ENCODE measurements around the gene PRKAG1. TPM values are rescaled to one million over a fixed set of nuclear protein-coding genes. Genes with fewer than 3 reads are reported as not detected.

The PRKAG1 gene
- total and polyA plus RNA-seq, 7 experiments from 2014 or later: 34.0 to 74.4 (median 49.6) TPM

DNA sequence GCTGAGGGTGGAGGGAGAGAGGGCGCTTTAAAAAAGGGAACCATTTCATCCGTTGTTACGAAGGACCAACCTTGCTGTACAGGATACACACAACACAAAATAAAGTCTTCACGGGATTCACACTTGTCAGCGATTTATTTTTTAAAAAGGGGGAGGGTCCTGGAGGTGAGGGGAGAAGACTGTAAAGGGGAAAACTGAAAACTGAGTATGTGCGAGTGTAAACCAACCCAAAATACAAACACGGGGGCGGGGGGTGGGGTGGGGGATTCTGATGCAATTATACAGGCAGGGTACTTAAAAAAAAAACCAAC lies 499 bp upstream of the PRKAG1 start:
- POLR2A ChIA-PET: interaction anchor here (1.0 kb wide), 1 partner anchor 45 kb away, joined by 4 read pairs; no protein-coding TSS in a partner anchor
- no peaks in the 10 kb centered on the region for H3K9me3 Mint-ChIP-seq

GRCh38 chr12:49017891-49018260 lies 700 bp downstream of the PRKAG1 start:
- peak in 2 of 9 donors; percentile 12 to 60 for DNase-seq
- no peak for ATAC-seq
- peaks cover 23 to 53% (median 45%) of the 10 kb centered on the region in 7 donors for H3K4me1 Mint-ChIP-seq

More for the DNA sequence above, 499 bp upstream of the PRKAG1 start:
- Mint-ChIP-seq H3K27me3 (no peaks in the 10 kb centered on the region), H3K4me1 (peaks cover 22 to 52% (median 45%) of the 10 kb centered on the region in 7 donors), H3K36me3 (peaks cover 12 to 33% (median 22%) of the 10 kb centered on the region in 5 donors), H3K27ac (peak overlapping the region; percentile 96 to 100 (median 99)), H3K4me3 (peak overlapping the region; percentile 79 to 98 (median 94))
- intact Hi-C loops (cut with micrococcal nuclease): no loop called here
- Histone ChIP-seq H3K36me3 (ENCODE audit: control insufficient read depth in 2 of 3, insufficient read depth in 3 of 3, low read length in 3 of 3) (peaks cover 0 to 31% (median 0%) of the 10 kb centered on the region in 3 experiments), H3K27ac (ENCODE audit: low read depth, low read length) (peak overlapping the region; percentile 86), H3K27me3 (ENCODE audit: control insufficient read depth in 2 of 2, insufficient read depth in 2 of 2, low read length in 2 of 2) (no peaks in the 10 kb centered on the region), H3K4me3 (ENCODE audit: low read length) (peak overlapping the region; percentile 78), H3K4me1 (ENCODE audit: control insufficient read depth in 2 of 2, insufficient read depth in 2 of 2, low read length in 2 of 2) (peaks cover 16 to 19% of the 10 kb centered on the region in 2 donors), H3K9me3 (ENCODE audit: control insufficient read depth in 2 of 3, low read length in 3 of 3) (no peaks in the 10 kb centered on the region)
- DNase-seq: no peak
- CTCF ChIA-PET: interaction anchor here (0.6 to 1.7 kb wide), 3 partner anchors 9 to 27 kb away, joined by 3 to 4 read pairs (median 3); no protein-coding TSS in a partner anchor
- ATAC-seq: peak; percentile 46

DNA sequence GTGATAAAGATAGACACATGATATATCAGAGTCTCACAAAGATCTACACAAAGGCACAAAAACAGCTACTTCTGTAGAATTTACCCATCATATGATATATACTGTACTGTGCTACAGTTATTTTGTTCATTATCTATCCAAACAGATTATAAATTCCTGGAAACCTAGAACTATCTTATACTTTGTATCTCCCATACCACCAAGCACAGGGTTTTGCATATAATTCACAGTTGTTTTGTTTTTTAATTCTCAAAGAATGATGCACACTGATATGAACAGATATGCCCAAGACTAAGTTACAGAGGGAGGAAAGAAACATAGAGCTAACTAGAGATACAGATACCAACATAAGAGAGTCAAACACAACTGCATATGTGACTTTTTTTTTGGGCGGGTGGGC lies 3.4 kb downstream of the PRKAG1 start:
- no peak for ATAC-seq
- Histone ChIP-seq H3K9me3 (ENCODE audit: control insufficient read depth in 2 of 3, low read length in 3 of 3) (no peaks in the 10 kb centered on the region), H3K4me1 (ENCODE audit: control insufficient read depth in 2 of 2, insufficient read depth in 2 of 2, low read length in 2 of 2) (peaks cover 16 to 19% of the 10 kb centered on the region in 2 donors), H3K4me3 (ENCODE audit: low read length) (no peak overlapping the region), H3K27me3 (ENCODE audit: control insufficient read depth in 2 of 2, insufficient read depth in 2 of 2, low read length in 2 of 2) (no peaks in the 10 kb centered on the region), H3K36me3 (ENCODE audit: control insufficient read depth in 2 of 3, insufficient read depth in 3 of 3, low read length in 3 of 3) (peaks cover 5 to 29% (median 17%) of the 10 kb centered on the region in 3 experiments), H3K27ac (ENCODE audit: low read depth, low read length) (no peak overlapping the region)
- ChIA-PET CTCF (interaction anchor here (0.5 to 2.9 kb wide), 3 partner anchors 27 to 225 kb away, joined by 3 to 10 read pairs (median 3); no protein-coding TSS in a partner anchor), POLR2A (interaction anchor here (0.6 to 1.1 kb wide), 3 partner anchors 18 to 147 kb away, joined by 3 to 4 read pairs (median 3); no protein-coding TSS in a partner anchor)
- intact Hi-C loops (cut with micrococcal nuclease): no loop called here
- peak overlapping the region in 2 of 9 donors; percentile 20 to 65 for H3K27ac Mint-ChIP-seq
- peaks cover 6 to 41% (median 23%) of the 10 kb centered on the region in 5 donors for H3K36me3 Mint-ChIP-seq
- H3K9me3 Mint-ChIP-seq: no peaks in the 10 kb centered on the region
- DNase-seq: no peak
- H3K4me3 Mint-ChIP-seq: peak overlapping the region in 3 of 10 donors; percentile 6 to 51 (median 33)
- no peaks in the 10 kb centered on the region for H3K27me3 Mint-ChIP-seq
- peaks cover 23 to 52% (median 45%) of the 10 kb centered on the region in 7 donors for H3K4me1 Mint-ChIP-seq

More at GRCh38 chr12:49017891-49018260, 700 bp downstream of the PRKAG1 start:
- H3K27me3 ChIP-seq (ENCODE audit: control insufficient read depth in 2 of 2, insufficient read depth in 2 of 2, low read length in 2 of 2): no peaks in the 10 kb centered on the region
- ChIA-PET POLR2A (interaction anchor here (0.6 to 1.2 kb wide), 3 partner anchors 14 to 30 kb away, joined by 3 to 5 read pairs (median 3); no protein-coding TSS in a partner anchor), CTCF (no interaction called here)
- intact Hi-C loops (cut with micrococcal nuclease): loop anchor here (1.0 kb wide), 15 partner anchors 22 to 302 kb away; partner anchors contain the start of genes DDX23 (in 2 of the 2), KMT2D (in 2 of the 2), ARF3 (in 1 of the 2) and CACNB3 (in 1 of the 2)
- Mint-ChIP-seq H3K4me3 (peak overlapping the region; percentile 79 to 98 (median 94)), H3K27me3 (no peaks in the 10 kb centered on the region), H3K9me3 (no peaks in the 10 kb centered on the region), H3K27ac (peak overlapping the region; percentile 96 to 100 (median 99)), H3K36me3 (peaks cover 11 to 31% (median 22%) of the 10 kb centered on the region in 5 donors)
- peak overlapping the region; percentile 78 for H3K4me3 ChIP-seq (ENCODE audit: low read length)
- H3K4me1 ChIP-seq (ENCODE audit: control insufficient read depth in 2 of 2, insufficient read depth in 2 of 2, low read length in 2 of 2): peaks cover 16 to 19% of the 10 kb centered on the region in 2 donors
- H3K9me3 ChIP-seq (ENCODE audit: control insufficient read depth in 2 of 3, low read length in 3 of 3): no peaks in the 10 kb centered on the region
- H3K27ac ChIP-seq (ENCODE audit: low read depth, low read length): peak overlapping the region; percentile 86
- H3K36me3 ChIP-seq (ENCODE audit: control insufficient read depth in 2 of 3, insufficient read depth in 3 of 3, low read length in 3 of 3): peaks cover 0 to 22% (median 1%) of the 10 kb centered on the region in 3 experiments

GRCh38 chr12:49014547-49014946 lies 4.0 kb downstream of the PRKAG1 start:
- Mint-ChIP-seq H3K4me3 (no peak overlapping the region), H3K36me3 (peaks cover 6 to 47% (median 28%) of the 10 kb centered on the region in 5 donors), H3K27ac (no peak overlapping the region), H3K27me3 (peaks cover 0 to 3% (median 0%) of the 10 kb centered on the region in 5 donors), H3K4me1 (peaks cover 23 to 47% (median 40%) of the 10 kb centered on the region in 7 donors), H3K9me3 (no peaks in the 10 kb centered on the region)
- ChIA-PET POLR2A (interaction anchor here (1.1 kb wide), 1 partner anchor 17 kb away, joined by 3 read pairs; no protein-coding TSS in a partner anchor), CTCF (interaction anchor here (0.5 to 2.9 kb wide), 3 partner anchors 13 to 225 kb away, joined by 3 to 10 read pairs (median 4); no protein-coding TSS in a partner anchor)
- ATAC-seq (no peak), DNase-seq (no peak)
- intact Hi-C loops (cut with micrococcal nuclease): no loop called here
- H3K27ac ChIP-seq (ENCODE audit: low read depth, low read length): no peak overlapping the region
- H3K36me3 ChIP-seq (ENCODE audit: control insufficient read depth in 2 of 3, insufficient read depth in 3 of 3, low read length in 3 of 3): peaks cover 5 to 33% (median 20%) of the 10 kb centered on the region in 3 experiments
- H3K9me3 ChIP-seq (ENCODE audit: control insufficient read depth in 2 of 3, low read length in 3 of 3): no peaks in the 10 kb centered on the region
- peaks cover 15% of the 10 kb centered on the region in 2 donors for H3K4me1 ChIP-seq (ENCODE audit: control insufficient read depth in 2 of 2, insufficient read depth in 2 of 2, low read length in 2 of 2)
- H3K27me3 ChIP-seq (ENCODE audit: control insufficient read depth in 2 of 2, insufficient read depth in 2 of 2, low read length in 2 of 2): no peaks in the 10 kb centered on the region
- H3K4me3 ChIP-seq (ENCODE audit: low read length): no peak overlapping the region

DNA sequence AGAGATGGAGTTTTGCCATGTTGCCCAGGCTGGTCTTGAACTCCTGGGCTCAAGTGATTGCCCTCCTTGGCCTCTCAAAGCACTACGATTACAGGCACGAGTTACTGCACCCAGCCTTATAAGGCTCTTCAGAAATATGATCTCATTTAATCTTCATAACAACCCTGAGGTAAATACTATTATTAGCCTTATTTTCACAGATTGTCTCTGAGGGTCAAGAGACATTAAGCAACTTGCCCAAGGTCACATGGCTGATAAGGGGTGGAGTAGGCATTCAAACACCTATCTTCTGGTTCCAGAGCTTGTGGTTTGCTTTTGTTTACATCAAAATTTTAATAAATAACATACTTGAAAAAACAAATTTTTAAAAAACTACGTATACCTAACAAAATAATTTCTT lies 5.1 kb downstream of the PRKAG1 start:
- peaks cover 12 to 13% of the 10 kb centered on the region in 2 donors for H3K4me1 ChIP-seq (ENCODE audit: control insufficient read depth in 2 of 2, insufficient read depth in 2 of 2, low read length in 2 of 2)
- peaks cover 17 to 38% (median 33%) of the 10 kb centered on the region in 7 donors for H3K4me1 Mint-ChIP-seq
- CTCF ChIA-PET: interaction anchor here (1.2 to 2.9 kb wide), 2 partner anchors 12 to 25 kb away, joined by 4 to 10 read pairs; no protein-coding TSS in a partner anchor
- H3K4me3 Mint-ChIP-seq: no peak overlapping the region
- H3K27ac ChIP-seq (ENCODE audit: low read depth, low read length): no peak overlapping the region
- no peaks in the 10 kb centered on the region for H3K9me3 Mint-ChIP-seq
- H3K36me3 ChIP-seq (ENCODE audit: control insufficient read depth in 2 of 3, insufficient read depth in 3 of 3, low read length in 3 of 3): peaks cover 5 to 41% (median 20%) of the 10 kb centered on the region in 3 experiments
- ATAC-seq: no peak
- peaks cover 0 to 3% (median 0%) of the 10 kb centered on the region in 5 donors for H3K27me3 Mint-ChIP-seq
- no peak overlapping the region for H3K27ac Mint-ChIP-seq
- no peak for DNase-seq
- no peak overlapping the region for H3K4me3 ChIP-seq (ENCODE audit: low read length)
- peaks cover 8 to 56% (median 33%) of the 10 kb centered on the region in 5 donors for H3K36me3 Mint-ChIP-seq
- POLR2A ChIA-PET: no interaction called here
- no peaks in the 10 kb centered on the region for H3K9me3 ChIP-seq (ENCODE audit: control insufficient read depth in 2 of 3, low read length in 3 of 3)
- intact Hi-C loops (cut with micrococcal nuclease): no loop called here
- no peaks in the 10 kb centered on the region for H3K27me3 ChIP-seq (ENCODE audit: control insufficient read depth in 2 of 2, insufficient read depth in 2 of 2, low read length in 2 of 2)

DNA sequence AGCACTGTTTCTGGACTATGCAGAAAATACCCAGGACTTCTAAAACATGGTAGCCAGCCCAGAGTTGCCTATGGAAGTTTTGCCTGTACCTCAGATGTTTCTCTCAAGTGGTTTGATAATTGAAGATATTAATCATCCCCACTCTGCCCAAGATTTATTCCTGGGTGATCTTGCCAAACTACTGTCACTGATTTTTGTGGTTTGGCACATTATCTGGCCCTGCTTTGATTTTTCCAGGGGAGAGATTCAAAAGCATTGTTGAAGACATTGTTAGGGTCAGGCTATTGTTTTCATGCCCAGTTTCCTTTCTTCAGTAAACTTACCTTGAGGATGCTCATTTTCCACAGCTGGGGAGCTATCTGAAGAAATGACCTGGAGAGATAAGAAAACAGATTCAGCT lies 5.8 kb downstream of the PRKAG1 start:
- DNase-seq (no peak), ATAC-seq (no peak)
- H3K27ac Mint-ChIP-seq: no peak overlapping the region
- ChIA-PET CTCF (no interaction called here), POLR2A (no interaction called here)
- no peak overlapping the region for H3K4me3 Mint-ChIP-seq
- intact Hi-C loops (cut with micrococcal nuclease): no loop called here
- H3K4me1 Mint-ChIP-seq: peaks cover 15 to 33% (median 30%) of the 10 kb centered on the region in 7 donors
- H3K27ac ChIP-seq (ENCODE audit: low read depth, low read length): no peak overlapping the region
- peaks cover 0 to 3% (median 0%) of the 10 kb centered on the region in 5 donors for H3K27me3 Mint-ChIP-seq
- no peaks in the 10 kb centered on the region for H3K27me3 ChIP-seq (ENCODE audit: control insufficient read depth in 2 of 2, insufficient read depth in 2 of 2, low read length in 2 of 2)
- H3K4me1 ChIP-seq (ENCODE audit: control insufficient read depth in 2 of 2, insufficient read depth in 2 of 2, low read length in 2 of 2): peaks cover 9 to 10% of the 10 kb centered on the region in 2 donors
- peaks cover 5 to 44% (median 20%) of the 10 kb centered on the region in 3 experiments for H3K36me3 ChIP-seq (ENCODE audit: control insufficient read depth in 2 of 3, insufficient read depth in 3 of 3, low read length in 3 of 3)
- H3K4me3 ChIP-seq (ENCODE audit: low read length): no peak overlapping the region
- no peaks in the 10 kb centered on the region for H3K9me3 ChIP-seq (ENCODE audit: control insufficient read depth in 2 of 3, low read length in 3 of 3)
- H3K9me3 Mint-ChIP-seq: no peaks in the 10 kb centered on the region
- peaks cover 11 to 63% (median 39%) of the 10 kb centered on the region in 5 donors for H3K36me3 Mint-ChIP-seq
